T follicular helper cell (primary cell): ENCODE measurements around the gene C19orf25.

Source experiments
- DNase-seq: peaks from one replicate; pipeline ENCODE4 v3.0.0-alpha.2; 2020; ENCODE audit warnings: low read depth

The C19orf25 gene

GRCh38 chr19:1432507-1432887 lies 46.5 kb downstream of the C19orf25 start:
- no peak for DNase-seq

GRCh38 chr19:1431759-1432506 lies 47.1 kb downstream of the C19orf25 start:
- no peak for DNase-seq

GRCh38 chr19:1430246-1430645 lies 48.8 kb downstream of the C19orf25 start:
- DNase-seq = no peak

GRCh38 chr19:1429750-1430149 lies 49.3 kb downstream of the C19orf25 start:
- no peak for DNase-seq

- DNase-seq = no peak
Measured at GRCh38 chr19:1428738-1429391, 50.1 kb downstream of the C19orf25 start.

GRCh38 chr19:1427221-1427920 lies 51.6 kb downstream of the C19orf25 start:
- no peak for DNase-seq

DNA sequence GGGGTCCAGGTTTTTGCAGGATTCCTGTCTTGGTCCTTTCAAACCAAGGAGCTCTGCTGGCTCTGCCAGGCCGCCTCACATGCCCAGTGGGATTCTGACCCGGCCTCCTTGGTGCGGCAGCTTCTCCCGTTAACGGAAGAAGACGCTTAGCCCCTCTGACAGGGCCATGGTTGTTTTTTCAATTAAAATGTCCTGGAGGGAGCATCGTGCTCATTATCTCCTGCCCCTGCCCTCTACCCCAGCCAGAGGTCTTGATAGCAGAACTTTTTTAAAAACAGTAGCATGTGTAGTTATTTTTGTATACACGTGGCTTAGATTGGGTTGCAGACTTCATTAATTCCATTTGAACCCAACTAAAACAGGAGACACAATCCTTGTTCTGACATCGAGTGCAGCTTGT lies 52.3 kb downstream of the C19orf25 start:
- DNase-seq = no peak

- DNase-seq = no peak
Measured at GRCh38 chr19:1425902-1426301, 53.1 kb downstream of the C19orf25 start.

DNA sequence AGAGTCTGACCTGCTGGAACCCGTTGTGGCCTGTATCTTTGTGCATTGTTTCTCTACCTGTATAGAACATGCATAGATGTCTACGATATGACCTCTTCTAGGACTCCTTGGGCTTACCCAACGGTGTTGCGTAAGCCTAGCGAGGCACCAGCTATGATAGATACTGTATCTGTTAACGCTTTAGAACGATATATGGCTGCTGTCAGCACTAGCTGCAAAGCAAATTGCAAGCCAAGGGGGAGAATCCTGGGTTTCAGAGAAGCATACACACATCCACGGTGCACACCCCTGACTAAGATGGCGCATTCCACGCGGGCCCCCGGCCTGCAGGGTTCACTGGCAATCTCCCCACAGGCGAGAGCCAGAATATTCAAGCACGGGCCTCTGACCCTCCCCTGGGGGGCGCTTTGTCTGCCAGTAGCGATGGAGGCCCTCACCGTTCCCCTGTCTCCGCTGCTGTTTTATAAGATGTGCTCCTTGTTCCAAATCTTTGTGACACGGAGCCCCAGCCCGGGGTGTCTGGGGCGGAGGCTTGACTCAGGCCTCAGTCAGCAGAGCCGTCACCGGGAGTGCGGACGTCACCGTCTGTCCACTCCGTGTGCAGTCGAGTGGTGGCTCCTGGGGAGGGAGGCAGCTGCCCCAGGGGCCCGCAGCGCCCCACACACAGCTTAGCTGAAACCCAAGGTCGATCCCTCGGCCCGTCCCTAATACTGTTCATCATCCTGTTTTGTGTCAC lies 53.7 kb downstream of the C19orf25 start:
- no peak for DNase-seq

DNA sequence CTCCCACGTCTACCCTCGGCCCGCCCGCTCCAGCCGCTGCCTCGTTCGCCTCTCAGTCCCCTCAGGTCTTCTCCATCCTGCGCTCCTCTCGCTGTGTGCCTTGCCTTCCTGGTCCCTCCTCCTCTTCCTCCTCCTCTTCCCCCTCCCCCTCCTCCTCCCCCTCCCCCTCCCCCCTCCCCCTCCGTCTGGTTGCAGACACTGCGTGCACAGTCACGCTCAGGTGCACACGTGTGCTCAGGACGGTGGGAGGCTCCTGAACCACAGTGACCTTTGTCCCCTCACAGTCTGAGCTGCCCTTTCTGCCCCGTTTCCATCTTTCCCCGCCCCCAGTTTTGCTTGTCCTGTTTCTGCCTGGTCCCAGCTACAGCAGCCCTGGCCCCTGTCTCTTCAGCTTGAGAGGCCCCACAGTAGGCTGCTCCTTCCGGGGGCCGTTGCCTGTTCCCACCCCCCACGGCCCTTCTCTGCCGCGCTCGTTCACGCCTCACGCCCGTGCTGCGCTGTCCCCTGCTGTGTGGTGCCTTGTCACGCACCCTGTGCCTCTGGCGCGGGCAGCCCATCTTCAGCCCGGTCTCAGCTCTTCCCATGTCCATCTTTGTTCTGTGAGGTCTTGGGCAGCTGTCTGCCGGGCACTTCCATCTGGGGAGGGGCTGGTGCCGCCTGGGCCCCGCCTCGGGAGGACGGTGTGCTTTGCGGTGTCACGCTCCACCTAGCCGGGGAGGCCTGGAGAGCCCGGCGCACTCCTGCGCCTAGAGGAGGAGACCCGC lies 54.6 kb downstream of the C19orf25 start:
- no peak for DNase-seq

- DNase-seq = no peak
Measured at GRCh38 chr19:1423436-1424191, 55.4 kb downstream of the C19orf25 start.
